ENCODE results near the gene TPCN1. TPM values are rescaled to one million over a fixed set of nuclear protein-coding genes. Genes with fewer than 3 reads are reported as not detected.

The TPCN1 gene
- total and polyA plus RNA-seq, 2 of the 13 experiments (the other 11 are each of a cell fraction or from before 2014, with no cell fraction given), result 8.0 to 26.8 TPM

- TF ChIP-seq AKNA (CRISPR knock-in tag; IDR thresholded peaks at IDR 0.05; ENCODE audit: borderline replicate concordance) (no peak), GPBP1L1 (CRISPR knock-in tag; IDR thresholded peaks at IDR 0.05) (no peak), ZBTB10 (CRISPR knock-in tag; IDR thresholded peaks at IDR 0.05; ENCODE audit: borderline replicate concordance) (no peak), ZNF382 (CRISPR knock-in tag; IDR thresholded peaks at IDR 0.05; ENCODE audit: borderline replicate concordance) (no peak), ZNF7 (CRISPR knock-in tag; IDR thresholded peaks at IDR 0.05) (no peak)
These were observed 126.6 kb downstream of the TPCN1 start (continued) for GRCh38 chr12:113347892-113348291.

Small RNAs within 50 kb of the gene (microRNA-seq; reads per million reads assigned to microRNA genes)
- gene MIR6762, result 0.68 reads per million

Small RNAs within 50 kb of the gene (small RNA-seq; reads per million reads assigned to genes)
- 0 to 0.33 (median 0) reads per million in 3 experiments for gene MIR6762 (ENCODE audit: insufficient read depth in 2 of 3, insufficient read length in 3 of 3, low read depth in 2 of 3, low replicate concordance in 1 of 3)
- 0 reads per million in 3 experiments for gene RF00019 (ENCODE audit: insufficient read depth in 2 of 3, insufficient read length in 3 of 3, low read depth in 2 of 3, low replicate concordance in 1 of 3)

Other genes with a start within 250 kb of the TPCN1 start
- 0.24 and 0.44 TPM in 2 replicates for gene OAS2, start 242.9 kb upstream of the TPCN1 start, total RNA-seq (2016; rRNA removed; fragmentation: Illumina TruSeq; extraction: Trizol)
- 0.05 and 0.10 TPM in 2 replicates for gene OAS2, start 242.9 kb upstream of the TPCN1 start, polyA plus RNA-seq (2011; rRNA removed)
- not detected in 2 replicates for gene DTX1, start 164.7 kb upstream of the TPCN1 start, total RNA-seq (2016; rRNA removed; fragmentation: Illumina TruSeq; extraction: Trizol)
- gene DTX1, start 164.7 kb upstream of the TPCN1 start, polyA plus RNA-seq (2011; rRNA removed), result not detected in 2 replicates
- not detected in 2 replicates for gene RASAL1, start 85.7 kb upstream of the TPCN1 start, total RNA-seq (2016; rRNA removed; fragmentation: Illumina TruSeq; extraction: Trizol)
- not detected in 2 replicates for gene RASAL1, start 85.7 kb upstream of the TPCN1 start, polyA plus RNA-seq (2011; rRNA removed)
- not detected in 2 replicates for gene CFAP73, start 71.7 kb upstream of the TPCN1 start, total RNA-seq (2016; rRNA removed; fragmentation: Illumina TruSeq; extraction: Trizol)
- gene CFAP73, start 71.7 kb upstream of the TPCN1 start, polyA plus RNA-seq (2011; rRNA removed), result not detected in 2 replicates
- 45.1 and 59.7 TPM in 2 replicates for gene DDX54, start 36.0 kb upstream of the TPCN1 start, total RNA-seq (2016; rRNA removed; fragmentation: Illumina TruSeq; extraction: Trizol)
- gene DDX54, start 36.0 kb upstream of the TPCN1 start, polyA plus RNA-seq (2011; rRNA removed), result 51.3 and 61.1 TPM in 2 replicates
- 28.1 and 28.9 TPM in 2 replicates for gene RITA1, start 35.7 kb upstream of the TPCN1 start, total RNA-seq (2016; rRNA removed; fragmentation: Illumina TruSeq; extraction: Trizol)
- 12.4 and 14.3 TPM in 2 replicates for gene RITA1, start 35.7 kb upstream of the TPCN1 start, polyA plus RNA-seq (2011; rRNA removed)
- gene SLC8B1, start 113.6 kb downstream of the TPCN1 start, total RNA-seq (2016; rRNA removed; fragmentation: Illumina TruSeq; extraction: Trizol), result 3.3 and 6.8 TPM in 2 replicates
- 8.0 and 10.8 TPM in 2 replicates for gene SLC8B1, start 113.6 kb downstream of the TPCN1 start, polyA plus RNA-seq (2011; rRNA removed)
- gene PLBD2, start 137.1 kb downstream of the TPCN1 start, total RNA-seq (2016; rRNA removed; fragmentation: Illumina TruSeq; extraction: Trizol), result 5.5 and 8.5 TPM in 2 replicates
- gene PLBD2, start 137.1 kb downstream of the TPCN1 start, polyA plus RNA-seq (2011; rRNA removed), result 6.7 and 9.2 TPM in 2 replicates
- gene SDS, start 182.4 kb downstream of the TPCN1 start, total RNA-seq (2016; rRNA removed; fragmentation: Illumina TruSeq; extraction: Trizol), result not detected in 2 replicates
- gene SDS, start 182.4 kb downstream of the TPCN1 start, polyA plus RNA-seq (2011; rRNA removed), result not detected in 2 replicates
- gene SDSL, start 200.9 kb downstream of the TPCN1 start, total RNA-seq (2016; rRNA removed; fragmentation: Illumina TruSeq; extraction: Trizol), result 1.2 and 1.3 TPM in 2 replicates
- gene SDSL, start 200.9 kb downstream of the TPCN1 start, polyA plus RNA-seq (2011; rRNA removed), result 1.7 and 2.9 TPM in 2 replicates